HG02885 (cell line): Measurements from ENCODE around the gene ZNF316.
"Not testable (repeated sequence)": the region's sequence is repeated elsewhere in the genome, so short reads cannot be mapped to it uniquely, and the experiment has no call there.

Experiments used
- ATAC-seq: cut with Tn5 transposase; IDR thresholded peaks from one replicate; pipeline ENCODE4 v1.9.1; 2021; ENCODE audit warnings: mild to moderate bottlenecking; ENCODE audit not compliant: unreplicated experiment, poor library complexity

Gene ZNF316

DNA sequence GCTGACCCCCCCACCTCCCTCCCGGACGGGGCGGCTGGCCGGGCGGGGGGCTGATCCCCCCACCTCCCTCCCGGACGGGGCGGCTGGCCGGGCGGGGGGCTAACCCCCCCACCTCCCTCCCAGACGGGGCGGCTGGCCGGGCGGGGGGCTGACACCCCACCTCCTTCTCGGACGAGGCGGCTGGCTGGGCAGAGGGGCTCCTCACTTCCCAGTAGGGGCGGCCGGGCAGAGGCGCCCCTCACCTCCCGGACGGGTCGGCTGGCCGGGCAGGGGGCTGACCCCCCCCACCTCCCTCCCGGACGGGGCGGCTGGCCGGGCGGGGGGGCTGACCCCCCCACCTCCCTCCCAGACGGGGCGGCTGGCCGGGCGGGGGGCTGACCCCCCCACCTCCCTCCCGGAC is 33.7 kb downstream of the ZNF316 start:
- not testable (repeated sequence) for ATAC-seq

DNA sequence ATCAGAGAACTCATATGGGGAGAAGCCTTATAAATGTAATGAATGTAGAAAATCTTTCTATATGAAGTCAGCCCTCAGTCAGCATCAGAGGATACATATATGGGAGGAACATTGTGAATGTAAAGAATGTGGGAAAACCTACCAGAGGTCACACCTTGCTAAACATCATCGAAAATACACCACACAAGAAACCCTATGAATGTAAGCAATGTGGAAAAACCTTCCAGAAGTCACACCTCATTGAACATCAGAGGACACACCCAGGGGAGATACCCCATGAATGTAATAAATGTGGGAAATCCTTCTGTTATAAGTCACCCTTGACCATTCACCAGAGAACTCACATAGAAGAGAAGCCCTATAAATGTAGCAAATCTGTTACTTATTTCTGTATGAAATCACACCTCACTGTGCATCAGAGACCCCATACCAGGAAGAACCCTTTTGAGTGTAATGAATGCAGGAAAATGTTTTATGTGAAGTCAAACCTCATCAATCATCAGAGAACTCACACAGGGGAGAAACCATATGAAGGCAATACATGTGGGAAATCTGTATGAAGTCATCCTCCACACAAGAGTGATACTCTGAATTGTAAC is 38.8 kb downstream of the ZNF316 start:
- ATAC-seq: no peak

DNA sequence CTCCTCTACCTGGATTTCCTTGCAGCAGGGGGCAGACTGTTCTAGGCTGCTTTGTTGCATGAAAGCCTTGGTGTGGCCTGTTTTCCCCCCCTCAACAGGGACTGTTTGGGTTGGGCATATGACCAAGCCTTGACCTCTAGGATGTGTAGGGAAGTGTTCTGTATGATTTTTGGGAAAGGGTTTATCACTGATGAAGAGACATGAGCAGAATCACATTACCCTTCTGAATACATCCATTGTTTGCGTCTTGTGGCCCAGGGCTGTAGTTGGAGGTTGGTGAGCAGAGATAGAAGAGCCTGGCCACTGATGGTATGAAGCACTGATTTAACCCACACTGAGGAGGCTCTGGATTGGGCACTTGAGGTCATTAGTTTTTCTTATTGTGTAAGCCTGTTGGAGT is 43.0 kb downstream of the ZNF316 start:
- ATAC-seq: no peak

DNA sequence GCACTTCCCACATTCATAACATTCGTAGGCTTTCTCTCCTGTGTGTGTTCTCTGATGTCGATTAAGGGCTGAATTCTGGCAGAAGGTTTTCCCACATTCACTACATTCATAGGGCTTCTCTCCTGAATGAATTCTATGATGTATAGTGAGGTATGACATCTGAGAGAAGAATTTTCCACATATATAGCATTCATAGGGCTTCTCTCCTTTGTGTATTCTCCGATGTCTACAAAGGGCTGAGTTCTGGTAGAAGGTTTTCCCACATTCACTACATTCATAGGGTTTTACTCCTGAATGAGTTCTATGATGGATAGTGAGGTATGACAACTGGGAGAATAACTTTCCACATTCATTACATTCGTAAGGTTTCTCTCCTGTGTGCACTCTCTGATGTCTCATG is 54.0 kb downstream of the ZNF316 start:
- no peak for ATAC-seq

DNA sequence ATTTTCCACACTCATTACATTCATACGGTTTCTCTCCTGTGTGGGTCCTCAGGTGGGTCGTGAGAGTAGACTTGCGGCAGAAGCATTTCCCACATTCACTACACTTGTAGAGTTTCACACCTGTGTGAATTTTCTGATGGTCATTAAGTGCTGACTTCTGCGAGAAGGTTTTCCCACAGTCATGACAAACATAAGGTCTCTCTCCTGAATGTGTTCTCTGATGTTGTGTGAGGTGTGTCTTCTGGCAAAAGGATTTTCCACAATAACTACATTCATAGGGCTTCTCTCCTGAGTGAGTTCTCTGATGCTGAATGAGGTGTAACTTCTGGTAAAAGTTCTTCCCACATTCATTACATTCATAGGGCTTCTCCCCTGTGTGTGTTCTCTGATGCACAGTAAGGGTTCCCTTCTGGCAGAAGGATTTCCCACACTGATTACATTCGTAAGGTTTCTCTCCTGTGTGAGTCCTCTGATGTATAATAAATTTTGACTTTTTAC is 54.5 kb downstream of the ZNF316 start:
- no peak for ATAC-seq

DNA sequence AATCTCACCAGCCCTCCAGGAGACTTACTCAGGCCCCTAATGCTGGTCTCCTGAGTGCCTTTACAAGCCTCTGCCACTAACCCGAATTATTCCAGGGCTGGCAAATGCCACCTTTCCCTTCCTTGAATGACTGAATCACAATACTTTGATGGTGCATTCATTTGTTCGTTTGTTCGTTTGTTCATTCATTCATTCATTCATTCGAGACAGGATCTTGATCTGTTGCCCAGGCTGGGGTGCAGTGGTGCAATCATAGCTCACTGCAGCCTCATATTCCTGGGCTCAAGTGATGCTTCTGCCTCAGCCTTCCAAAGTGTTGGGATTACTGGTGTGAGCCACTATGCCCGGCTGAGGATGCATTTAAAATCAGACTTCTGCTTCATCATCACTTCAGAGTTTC is 63.7 kb downstream of the ZNF316 start:
- ATAC-seq: no peak

DNA sequence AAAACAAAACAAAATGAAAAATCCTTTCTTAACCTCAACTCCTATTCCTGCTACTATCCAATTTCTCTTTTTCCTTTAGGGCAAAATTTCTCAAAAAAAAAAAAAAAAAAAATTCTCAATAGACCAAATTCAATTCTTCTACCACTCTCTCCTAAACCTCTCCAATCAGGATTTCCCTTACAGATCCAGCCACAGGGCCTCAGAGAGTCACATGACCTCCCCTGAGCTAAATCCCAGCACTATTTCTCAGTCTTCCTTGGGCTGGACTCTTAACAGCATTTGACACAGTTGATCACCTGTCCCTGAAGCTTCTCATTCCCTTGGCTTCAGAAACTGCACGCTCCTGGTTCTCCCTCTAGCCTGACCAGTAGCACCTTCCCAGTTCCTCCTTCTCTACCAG is 64.7 kb downstream of the ZNF316 start:
- no peak for ATAC-seq
